HG02973 (cell line): ENCODE measurements around the gene VAV2.

ENCODE experiments used
- ATAC-seq: cut with Tn5 transposase; IDR thresholded peaks from one replicate; pipeline ENCODE4 v1.9.1; 2021; ENCODE audit warnings: moderate library complexity; ENCODE audit not compliant: unreplicated experiment

Gene VAV2

DNA sequence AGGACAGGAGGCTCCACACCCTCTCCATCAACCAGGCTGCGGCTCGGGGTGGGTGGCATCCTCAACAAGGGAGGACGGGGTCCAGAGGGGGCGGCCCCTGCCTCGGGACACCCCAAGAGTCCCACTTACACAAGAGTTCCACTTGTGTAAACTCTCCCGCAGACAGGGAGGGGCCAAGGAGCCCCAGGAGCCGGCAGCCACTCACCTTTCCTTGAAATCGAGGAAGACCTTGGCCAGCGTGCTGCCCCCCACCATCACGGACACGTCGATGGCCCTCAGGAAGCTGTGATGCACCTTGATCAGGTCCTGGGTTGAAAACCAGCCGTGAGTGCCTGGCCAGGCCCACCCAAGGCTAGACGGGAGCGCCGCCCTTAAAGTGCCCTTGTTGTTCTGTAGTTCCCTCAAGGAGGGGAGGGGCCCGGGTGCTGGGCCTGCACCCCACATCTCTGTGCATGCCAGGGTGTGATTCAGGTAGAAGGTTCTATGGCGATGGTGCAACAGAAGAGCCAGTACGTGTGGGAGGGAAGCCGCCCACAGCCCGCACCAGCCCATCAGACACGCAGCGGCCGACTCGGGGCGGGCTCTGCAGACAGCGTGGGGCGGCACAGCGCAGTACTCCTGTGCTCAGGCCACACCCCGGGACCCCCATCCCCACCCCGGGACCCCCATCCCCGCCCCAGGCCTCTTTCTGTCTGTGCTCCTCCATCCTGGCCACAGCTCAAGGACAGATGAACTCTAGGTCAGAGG lies 186.1 kb downstream of the VAV2 start:
- no peak for ATAC-seq

DNA sequence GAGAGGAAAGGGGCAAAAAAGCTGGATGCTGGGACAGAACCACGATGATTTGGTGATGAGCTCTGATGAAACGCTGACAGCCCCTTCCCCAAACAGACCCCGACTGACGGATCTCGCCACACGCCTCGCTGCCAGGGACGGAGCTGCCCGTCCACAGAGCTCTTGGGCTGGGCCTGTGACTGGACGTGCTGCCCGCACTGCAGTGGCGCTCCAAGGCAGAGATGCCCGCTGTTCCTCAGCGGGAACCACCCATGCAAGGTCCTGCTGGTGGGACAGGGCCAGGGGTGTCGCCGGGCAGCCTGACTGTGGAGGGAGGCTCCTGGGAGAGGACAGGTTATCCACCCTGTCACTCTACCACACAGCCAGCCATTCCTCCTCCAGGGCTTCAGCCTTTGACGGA lies 187.9 kb downstream of the VAV2 start:
- ATAC-seq = no peak

DNA sequence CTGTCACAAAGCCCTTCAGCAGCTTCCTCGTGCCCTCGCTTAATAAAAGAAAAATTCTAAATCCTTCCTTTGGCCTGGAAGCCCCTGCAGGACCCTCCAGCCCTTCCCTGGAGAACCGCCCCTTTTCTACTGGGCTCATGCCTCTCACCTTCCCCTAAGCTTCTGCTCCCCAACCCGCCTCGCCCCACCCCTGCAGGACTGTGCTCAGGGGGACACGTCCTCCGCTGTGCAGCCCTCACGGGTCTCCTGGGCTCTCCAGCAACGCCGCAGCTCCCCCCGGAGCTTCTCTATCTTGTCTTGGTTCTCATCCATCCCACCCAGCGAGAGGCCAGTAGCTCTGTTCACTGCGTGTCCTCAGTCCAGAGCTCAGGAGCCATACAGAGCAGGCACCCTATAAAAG lies 188.4 kb downstream of the VAV2 start:
- ATAC-seq = no peak

DNA sequence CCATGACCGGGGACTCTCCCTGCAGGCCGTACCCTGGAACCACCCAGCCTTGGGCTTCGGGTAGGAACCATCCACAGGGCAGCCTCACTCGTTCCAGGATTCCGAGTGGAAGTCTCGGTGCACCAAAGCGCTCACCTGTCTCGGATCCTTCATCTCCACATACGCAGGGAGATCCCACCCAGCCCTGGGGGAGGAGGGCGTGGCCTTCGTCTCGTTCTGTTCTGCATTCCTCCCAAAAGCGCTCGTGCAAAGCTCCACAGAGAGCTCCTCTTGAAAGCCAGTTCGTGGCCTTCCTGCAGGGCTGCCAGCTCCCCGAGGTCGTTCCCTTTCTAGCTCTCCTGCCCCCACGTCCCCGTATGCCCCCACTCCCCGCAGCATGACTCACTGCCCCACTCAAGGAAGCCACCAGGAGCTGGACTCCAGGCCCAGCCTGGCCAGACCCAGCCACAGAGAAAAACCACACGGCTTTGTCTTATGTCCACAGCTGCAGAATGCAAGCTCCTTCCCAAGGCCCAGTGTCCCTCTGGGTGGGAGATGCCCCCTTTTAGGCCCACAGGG lies 189.0 kb downstream of the VAV2 start:
- ATAC-seq = no peak

DNA sequence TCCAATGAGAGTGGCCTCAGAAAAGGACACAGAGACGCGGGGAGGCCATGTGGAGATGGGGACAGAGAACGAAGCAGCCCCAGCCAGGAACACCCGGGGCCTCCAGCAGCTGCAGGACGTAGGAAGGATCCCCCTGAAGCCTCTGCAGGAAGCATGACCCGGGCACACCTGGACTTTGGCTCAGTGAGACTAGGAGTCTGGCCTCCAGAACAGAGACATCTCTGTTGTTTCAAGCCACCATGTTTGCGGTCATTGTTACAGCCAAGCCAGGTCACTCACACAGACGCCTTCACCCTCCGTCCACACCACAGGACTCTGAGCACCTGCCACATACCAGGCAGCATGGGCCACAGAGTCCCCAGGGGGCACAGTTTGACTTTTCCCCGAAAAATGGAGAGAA lies 190.4 kb downstream of the VAV2 start:
- ATAC-seq = no peak

DNA sequence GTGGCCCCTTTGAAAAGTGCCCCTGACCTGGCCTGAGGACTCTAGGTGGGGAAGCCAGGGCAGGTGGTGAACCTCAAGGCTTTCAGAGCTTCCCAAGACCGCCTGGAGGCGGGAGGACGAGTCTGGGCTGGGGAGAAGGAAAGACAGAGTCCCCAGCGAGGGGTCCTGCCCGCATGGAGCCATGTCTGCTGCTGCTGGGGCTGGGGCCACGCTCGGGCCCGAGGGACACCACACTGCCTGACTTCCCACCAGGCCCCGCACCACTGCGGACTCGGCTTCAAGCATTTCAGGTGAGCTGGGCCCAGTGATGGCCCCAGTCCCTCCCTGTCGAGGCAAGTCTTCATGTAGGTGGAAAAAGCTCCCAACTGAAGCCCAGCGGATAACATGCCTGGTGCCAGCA lies 191.9 kb downstream of the VAV2 start:
- ATAC-seq = no peak

DNA sequence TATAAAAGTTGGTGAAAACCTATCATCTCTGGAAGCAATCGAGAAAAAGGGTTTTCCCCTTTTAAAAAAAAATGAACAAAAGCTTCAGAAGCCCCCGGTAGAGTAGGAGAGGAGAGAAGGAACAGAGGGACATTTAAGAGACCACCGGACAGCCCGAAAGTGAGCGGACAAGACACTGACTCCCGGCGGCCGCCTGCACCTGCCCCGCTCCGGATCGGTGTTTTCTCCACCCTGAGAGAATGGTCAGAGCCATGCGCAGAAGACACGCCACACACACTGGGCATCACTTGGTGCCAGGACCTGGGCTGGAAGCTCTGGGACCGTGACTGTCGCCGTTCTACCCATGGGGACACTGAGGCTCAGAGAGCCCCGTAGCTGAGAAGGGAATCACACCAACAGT lies 192.4 kb downstream of the VAV2 start:
- ATAC-seq = no peak

DNA sequence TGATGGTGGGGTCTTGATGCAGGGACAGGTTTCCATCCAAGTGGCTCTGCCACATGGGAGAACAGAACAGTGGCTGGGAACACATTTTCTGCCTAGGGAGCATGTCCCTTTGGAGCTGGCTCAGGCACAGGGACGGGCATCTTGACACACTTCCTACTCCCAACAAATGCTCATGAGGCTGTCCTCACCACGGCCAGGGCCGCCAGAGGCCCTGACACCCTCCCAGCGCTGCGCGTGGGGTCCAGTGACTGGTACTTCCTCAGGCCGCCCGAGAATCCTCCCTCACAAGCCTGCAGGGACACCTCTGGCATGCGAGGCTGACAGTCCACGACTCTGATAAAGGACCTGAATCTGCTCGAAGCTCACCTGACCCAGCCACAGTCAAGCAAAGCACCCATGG lies 193.0 kb downstream of the VAV2 start:
- ATAC-seq = no peak

DNA sequence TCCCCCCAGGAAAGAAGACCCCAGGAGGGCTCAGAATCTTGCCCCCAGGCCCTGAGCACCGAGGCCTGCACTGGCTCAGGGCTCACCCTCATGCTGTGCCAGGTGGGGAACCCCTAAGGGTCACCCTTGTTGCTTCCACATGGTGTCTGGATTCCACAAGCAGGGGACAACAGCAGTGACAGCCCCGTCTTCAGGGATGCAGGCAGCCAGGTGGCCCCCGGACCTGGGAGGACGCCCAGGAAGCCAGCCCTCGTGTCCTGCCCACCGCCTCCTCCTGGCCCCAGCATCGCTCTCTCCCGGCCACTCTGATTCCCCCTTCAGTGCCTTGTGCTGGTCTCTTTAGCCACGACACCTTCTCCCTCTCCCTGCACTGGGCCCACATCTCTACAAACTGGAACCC lies 194.0 kb downstream of the VAV2 start:
- no peak for ATAC-seq

DNA sequence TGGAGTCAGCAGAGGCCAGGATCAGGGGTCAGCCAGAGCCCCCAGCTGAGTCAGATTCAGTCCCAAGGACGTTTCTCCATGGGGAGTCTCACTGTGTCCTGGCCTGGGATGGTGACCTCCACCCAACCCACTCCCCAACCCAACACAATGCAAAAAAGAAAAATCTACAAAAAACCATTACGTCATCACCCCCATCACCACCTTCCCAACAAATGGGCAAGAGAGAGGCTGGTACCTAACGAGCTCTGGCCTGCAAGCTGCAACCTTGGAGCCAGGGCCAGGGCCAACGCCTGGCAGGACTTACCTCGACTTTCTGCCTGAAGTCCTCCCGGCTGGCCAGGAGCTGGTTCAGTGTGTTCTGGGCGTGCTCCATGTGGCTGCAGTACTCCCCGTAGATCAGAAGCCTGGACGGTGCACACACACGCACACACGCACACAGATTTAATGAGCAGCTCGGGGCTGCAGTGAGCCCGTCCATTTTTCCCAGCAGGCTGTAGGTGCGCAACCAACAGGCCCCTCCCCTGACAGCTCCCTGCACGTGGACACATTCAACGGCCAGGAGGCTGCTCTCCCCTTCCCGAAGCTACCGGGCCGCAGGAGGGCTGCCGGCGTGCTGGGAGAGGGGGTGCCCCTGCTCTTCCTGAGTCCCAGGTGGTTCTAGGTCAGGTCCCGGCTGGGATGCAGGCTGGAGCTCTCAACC lies 194.6 kb downstream of the VAV2 start:
- no peak for ATAC-seq

DNA sequence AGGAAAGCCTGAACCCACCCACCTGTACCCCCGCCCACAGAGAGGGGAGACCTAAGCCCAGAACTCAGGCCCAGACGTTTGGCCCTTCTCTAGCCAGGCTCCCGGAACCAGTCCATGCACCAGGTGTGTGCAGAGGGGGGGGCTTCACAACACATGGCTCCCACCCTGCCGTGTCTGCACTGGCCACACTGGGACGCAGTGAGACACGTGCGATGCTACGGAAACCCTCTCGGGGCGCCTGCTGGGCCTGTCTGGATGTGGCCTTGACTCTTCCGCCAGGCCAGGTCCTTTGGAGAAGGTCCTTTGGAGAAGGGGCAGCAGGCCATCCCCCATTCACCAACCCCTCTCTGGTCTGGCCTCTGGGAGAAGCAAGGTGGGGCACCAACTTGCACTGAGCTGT lies 195.6 kb downstream of the VAV2 start:
- no peak for ATAC-seq

DNA sequence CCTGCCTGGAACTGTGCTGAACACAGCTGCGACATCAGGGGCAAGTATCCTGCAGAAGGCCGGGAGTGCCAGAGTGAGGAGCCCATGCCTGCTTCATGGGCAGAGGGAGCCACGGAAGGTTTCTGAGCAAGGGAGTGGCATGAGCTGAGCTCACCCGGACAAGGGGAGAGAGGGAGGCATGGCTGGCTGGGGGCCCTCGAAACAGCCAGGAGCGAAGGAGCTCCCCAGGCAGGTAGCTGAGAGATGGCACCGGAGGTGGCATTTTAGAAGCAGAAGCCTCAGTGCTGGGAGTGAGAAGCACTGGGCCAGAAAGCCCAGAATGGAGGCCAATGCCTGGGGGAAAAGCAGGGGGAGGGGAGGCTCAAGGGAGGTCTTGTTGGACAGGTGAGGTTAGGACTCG lies 197.1 kb downstream of the VAV2 start:
- ATAC-seq = no peak

DNA sequence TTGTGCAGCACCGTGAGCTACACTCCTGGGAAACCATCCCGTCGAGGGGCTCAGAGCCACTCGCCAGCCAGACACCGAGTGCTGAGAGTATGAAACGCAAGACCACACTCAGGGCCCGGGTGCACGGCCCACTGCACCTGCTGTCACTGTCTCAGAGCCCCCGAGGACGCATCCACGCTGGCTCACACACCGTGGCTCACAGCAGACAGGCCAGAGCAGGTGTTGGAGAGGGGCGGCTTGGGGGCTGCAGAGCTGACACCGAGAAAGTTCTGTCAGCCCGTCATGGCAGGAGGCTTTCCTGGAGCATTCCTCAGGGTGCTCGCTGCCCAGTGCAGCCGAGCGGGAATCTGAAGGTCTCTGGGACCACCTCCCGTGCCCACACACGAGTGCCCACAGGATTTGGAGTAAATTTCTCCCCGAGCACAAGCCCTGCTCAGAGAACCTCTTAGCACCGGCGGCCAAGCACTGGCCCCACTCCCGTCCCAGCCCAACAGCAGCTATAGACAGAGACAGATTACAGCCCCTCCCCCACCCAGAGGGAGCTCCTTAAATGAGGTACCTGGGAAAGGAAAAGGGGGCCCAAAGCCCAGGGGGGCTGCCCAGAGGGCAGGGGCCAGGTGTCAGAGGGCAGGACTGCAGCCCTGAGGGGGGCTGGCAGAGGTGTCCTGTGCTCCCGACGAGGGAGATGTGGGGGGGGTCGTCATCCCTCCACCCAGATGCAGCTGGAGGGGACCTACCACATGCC lies 197.9 kb downstream of the VAV2 start:
- no peak for ATAC-seq

DNA sequence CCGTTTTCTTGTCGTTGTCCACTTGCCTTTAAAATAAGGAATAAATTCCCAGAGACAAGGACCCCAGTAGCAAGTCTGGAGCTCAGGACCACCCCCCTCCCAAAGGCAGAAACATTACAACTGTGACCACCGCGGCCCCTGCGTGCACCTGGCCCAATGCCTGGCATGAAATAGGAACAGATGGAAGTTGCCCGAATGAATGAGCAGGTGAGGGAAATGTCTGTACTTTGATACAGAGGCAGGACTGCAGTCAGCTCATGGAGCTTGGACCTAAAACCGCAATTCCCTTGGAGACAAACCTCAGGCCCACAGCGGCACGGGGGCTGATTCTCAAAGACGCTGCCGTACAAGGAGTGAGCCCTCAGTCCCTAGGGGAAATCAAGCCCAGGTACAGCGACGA lies 198.7 kb downstream of the VAV2 start:
- ATAC-seq = no peak

DNA sequence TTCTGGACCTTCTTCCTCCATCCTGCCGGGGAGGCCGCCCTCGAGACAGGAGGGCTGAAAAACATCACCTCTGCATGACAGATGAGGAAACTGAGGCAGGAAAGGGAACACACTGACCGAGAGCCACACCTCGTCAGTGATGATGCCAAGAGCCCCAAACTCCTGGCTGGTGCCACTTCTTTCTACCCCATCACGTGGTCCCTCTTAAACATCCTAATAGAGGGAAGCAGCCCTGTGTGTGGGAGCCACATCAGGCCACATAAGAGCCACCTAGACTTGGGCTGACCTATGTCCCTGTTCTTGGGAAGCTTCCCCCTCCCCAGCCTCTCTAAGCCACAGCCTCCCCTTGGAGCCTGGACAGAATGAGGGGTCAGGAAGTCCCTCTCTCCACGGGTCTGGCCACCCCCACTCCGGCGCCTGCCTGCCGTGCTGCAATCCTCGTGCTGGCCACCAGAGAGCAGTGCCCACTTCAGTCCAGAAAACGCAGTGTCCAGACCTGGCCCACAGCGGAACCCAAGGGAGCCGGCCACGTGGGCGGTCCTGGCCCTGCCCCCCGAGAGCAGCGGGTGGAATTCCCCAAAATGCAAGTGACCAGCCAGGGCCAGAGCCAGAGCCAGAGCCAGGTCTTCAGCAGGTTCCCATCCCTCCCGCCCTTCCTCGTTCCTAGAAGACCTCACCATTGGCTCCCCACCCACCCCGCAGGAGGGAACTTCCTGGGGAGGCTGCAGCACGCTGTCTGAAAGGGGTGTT lies 199.2 kb downstream of the VAV2 start:
- no peak for ATAC-seq

DNA sequence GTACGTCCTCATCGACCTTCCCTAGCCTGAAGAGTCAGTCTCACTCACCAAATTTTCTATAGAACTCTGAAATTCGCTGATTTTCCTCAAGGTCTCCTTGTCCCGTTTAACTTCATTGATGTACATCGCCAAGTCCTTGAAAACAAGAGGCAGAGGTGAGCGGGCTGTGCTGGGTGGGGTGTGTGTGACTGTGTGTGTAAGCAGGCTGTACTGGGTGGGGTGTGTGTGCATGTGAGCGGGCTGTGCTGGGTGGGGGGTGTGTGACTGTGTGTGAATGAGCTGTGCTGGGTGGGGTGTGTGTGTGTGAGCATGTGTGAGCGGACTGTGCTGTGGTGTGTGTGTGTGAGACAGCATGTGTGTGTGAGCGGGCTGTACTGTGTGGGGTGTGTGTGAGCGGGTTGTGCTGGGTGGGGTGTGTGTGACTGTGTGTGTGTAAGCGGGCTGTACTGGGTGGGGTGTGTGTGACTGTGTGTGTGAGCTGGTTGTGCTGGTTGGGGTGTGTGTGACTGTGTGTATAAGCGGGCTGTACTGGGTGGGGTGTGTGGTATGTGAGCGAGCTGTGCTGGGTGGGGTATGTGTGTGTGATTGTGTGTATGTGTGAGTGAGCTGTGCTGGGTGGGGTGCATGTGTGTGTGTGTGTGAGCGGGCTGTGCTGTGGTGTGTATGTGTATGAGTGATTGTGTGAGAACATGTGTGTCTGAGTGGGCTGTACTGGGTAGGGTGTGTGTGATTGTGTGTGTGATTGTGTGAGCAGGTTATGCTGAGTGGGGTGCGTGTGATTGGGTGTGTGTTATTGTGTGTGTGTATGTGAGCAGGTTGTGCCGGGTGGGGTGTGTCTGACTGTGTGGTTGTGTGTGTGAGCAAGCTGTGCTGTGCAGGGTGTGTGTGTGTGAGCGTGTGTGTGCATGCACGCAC lies 200.1 kb downstream of the VAV2 start:
- ATAC-seq = no peak

DNA sequence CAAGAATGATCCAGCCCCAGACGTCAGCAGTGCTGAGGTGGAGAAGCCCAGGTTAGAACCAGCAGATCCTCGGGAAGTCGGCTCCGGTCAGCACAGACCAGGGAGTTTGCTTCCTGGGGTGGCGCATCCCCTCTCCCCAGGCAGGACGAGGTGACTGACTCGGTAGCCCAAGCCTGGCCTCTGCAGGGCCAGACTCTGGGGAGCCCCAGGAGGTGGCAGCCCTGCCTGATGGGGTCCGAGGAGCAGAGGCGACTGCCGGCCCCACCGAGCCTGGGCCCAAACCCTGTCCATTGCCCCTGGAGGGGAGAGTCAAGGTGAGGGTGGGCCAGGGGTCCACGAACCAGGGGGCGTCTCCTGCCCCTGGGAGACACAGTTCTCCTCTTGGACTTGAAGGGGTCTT lies 201.1 kb downstream of the VAV2 start:
- ATAC-seq = no peak

DNA sequence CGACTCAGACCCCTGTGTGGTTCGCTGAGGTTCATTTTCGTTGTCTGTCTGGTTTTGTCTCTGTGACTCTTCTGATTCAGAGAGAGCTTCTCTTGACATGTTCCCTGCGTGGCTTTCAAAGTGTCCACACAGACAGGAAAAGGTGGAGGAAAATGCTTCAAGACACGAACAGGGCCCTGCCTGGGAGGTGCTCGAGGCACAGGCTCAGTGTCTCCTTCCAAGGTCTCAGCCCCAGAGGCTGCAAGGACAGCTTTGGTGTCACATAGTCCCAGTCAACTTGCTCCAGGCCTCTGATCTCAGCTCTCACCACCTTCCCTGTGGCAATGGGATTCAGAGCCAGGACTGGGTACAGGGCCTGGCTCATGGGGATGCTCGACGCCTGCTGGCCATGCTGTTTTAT lies 202.3 kb downstream of the VAV2 start:
- no peak for ATAC-seq

DNA sequence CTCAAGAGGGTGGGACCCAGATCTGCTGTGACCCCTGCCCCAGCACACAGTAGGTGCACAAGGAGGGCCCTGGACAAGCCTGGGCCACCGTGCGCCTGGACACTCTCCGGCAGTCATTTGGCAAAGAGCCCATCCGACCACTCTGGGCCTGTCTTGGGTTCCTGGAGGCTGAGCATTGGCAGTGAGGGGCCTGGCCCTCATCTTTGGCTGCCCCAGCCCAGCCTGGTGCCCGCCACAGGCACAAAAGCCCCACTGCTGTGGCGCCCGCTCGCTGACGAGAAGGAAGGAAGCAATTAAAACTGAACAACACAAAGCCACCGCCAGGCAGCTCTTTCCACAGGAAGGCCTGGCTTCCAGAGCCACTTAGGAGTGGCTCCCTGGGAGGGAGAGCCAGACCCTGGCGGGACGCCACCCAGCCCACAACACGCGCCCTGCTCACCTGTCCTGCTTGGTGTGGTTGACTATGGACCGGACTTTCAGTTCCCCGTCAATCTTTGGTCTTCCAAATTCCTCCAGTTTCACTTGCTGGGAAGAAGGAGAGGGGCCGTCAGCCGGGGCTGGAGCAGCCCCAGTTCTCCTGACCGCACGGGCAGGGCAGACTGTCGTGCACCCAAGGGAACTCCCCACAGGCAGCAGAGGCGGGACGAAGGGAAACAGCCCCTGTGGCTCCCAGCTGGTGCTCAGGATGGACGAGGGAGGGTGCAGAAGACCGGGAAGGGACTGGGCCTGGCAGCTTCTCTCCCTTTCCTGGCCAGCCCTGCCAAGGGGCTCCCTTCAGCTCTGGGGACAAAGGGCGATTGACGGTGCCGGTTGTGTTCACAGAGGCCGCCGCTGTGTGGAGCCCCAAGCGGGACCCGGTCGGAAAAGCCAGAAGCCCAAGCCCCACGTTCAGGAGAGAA lies 203.1 kb downstream of the VAV2 start:
- no peak for ATAC-seq
